ENCODE measurements around the gene ZNF418.
"Not testable (repeated sequence)": the region's sequence is repeated elsewhere in the genome, so short reads cannot be mapped to it uniquely, and the experiment has no call there.

The ZNF418 gene

GRCh38 chr19:57934820-57935665 is at the start of gene ZNF418:
Gene ZNF418, minus strand, starts transcription at chr19:57935402. Its CDS starts 1,580 bp downstream, at chr19:57933822.
- FAIRE-seq, result no peak

DNA sequence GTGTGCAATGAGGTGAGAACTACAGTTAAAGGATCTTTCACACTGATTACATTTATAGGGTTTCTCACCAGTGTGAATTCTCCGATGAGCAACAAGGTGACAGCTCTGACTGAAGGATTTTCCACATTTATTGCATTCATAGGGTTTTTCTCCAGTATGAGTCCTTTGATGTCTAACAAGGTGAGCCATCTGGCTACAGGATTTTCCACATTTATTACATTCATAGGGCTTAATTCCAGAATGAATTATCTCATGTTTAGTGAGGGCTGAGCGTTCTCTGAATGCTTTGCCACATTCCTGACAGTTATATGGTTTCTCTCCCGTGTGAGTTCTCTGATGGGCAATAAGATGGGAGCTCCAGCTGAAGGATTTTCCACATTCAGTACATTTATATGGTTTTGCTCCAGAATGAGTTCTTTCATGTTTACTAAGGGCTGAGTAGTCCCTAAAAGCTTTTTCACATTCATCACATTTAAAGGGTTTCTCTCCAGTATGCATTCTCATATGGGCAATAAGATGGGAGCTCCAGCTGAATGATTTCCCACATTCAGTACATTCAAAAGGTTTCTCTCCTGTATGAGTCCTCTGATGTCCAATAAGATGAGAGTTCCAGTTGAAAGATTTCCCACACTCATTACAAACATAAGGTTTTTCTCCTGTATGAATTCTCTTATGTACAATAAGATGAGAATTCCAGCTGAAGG is 43.5 kb upstream of the ZNF418 start:
- FAIRE-seq, result no peak

GRCh38 chr19:57974434-57974833 is 39.2 kb upstream of the ZNF418 start, which contains the start of gene C19orf18:
Gene C19orf18, minus strand, starts transcription at chr19:57974534. Its CDS starts 102 bp downstream, at chr19:57974432.
- FAIRE-seq, result no peak

DNA sequence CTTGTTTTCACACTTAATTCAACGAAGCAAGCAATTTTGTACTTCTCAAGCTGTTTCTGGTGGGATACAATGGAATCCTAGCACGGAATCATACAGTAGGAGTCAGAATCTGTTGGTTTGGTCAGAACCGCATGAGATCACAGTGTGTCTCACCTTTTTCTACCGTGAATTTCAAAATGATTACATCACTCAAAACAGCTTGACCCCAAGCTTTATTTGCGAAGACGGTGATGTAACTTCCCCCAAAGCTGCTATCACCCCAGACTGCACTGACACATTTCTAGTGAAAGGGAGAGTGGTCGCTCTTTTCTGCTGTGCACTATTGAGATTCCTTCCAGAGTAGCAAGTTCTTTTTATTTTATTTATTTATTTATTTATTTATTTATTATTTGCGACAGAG is 29.6 kb upstream of the ZNF418 start:
- FAIRE-seq, result no peak

- no peak for FAIRE-seq
These were observed 26.6 kb upstream of the ZNF418 start for GRCh38 chr19:57961785-57962184.

DNA sequence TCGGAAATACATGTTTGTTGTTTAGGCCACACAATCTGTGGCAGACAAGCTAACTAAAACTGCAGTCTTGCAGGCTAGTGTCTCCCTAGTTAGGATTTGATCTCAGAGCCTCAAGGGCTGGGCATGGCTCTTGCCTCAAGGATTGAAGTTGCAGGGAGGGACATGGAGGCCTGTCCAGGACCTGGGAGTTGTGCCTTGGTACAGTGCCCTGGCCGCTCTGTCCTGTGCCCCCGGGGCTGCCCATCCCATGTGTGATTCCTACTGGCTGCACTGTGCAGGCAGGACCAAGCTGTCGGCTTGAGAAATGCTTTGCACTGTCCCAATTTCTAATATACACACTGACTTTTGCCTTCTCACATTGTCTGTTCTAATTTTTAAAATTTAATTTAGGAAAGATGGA is 19.8 kb upstream of the ZNF418 start:
- FAIRE-seq, result no peak

GRCh38 chr19:57949702-57950101 is 14.5 kb upstream of the ZNF418 start:
- no peak for FAIRE-seq

GRCh38 chr19:57949296-57949695 is 14.1 kb upstream of the ZNF418 start:
- no peak for FAIRE-seq

DNA sequence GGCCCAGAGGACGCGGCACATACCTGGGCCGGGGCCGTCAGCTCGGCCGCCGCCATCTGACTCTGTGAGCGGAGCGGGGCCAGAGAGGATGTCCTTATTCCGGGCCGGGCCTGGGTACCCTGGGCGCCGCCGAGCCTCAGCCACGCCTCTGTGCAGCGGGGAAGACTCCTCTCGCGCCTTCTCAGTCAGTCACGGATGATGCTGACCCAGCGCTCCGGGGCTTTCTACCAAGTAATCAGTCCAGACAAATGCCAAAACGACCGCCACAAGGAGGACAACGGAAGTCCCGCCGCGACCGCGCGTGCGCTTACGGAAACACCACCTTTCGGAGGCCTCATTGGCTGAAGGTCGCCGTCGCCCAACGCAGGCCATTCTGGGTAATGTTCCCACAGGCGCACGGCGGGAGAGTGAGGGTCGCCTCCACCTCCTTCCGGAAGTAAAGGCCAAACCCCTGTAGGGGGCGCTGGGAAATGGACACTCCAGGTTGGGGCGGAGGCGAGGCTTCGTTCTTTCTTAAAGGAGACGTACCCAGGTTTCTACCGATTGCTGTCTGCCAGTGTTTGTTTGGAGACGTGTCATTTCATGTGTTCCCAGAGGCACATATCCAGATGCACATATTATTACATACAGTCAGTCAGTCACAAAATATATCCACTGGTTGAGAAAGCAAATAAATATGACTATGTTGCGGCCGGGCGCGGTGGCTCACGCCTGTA is 12.4 kb upstream of the ZNF418 start, which contains the start of gene ZNF256:
Gene ZNF256, minus strand, starts transcription at position 288 of the 716 bp plus-strand sequence. Its CDS starts 232 bp downstream, at position 56.
- FAIRE-seq, result peak; percentile 96

DNA sequence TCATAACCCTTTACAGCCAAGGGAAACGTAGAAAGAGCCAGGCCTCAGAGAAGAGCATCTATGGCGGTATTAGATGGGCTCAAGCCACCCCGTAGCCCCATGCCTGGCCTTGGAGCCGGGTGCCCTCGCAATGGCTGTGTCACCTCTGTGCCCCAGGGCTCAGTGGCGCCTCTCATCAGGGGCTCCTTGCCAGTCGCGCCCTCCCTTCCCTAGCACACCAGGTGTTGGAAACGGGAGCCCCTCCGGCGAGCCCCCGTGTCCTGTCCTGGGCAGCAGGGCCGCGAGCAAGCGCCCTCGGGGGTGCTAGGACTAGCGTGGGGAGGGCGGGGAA is 11.9 kb upstream of the ZNF418 start:
- FAIRE-seq, result no peak

GRCh38 chr19:57946316-57946715 is 11.1 kb upstream of the ZNF418 start:
- FAIRE-seq, result no peak

- FAIRE-seq, result no peak
These were observed 6.4 kb upstream of the ZNF418 start for GRCh38 chr19:57941593-57941992.

DNA sequence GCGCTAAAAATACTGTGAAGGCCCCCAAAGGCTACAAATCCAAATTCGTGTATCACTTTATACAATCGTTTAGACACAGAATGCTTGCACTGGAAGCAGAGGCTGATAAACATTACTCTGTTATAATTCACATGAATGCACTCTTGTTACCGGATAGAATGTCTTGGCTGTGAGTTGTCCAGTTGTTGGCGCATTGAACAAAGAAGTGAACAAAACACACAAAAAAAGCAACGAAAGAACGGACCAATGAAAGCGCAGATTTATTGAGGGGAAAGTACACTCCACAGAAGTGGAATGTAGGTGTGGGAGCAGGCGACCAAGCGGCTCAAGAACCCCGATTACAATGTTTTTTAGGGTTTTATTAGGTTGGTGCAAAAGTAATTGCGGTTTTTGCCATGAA is 529 bp upstream of the ZNF418 start:
- no peak for FAIRE-seq

GRCh38 chr19:57927587-57927986 is 7.6 kb downstream of the ZNF418 start:
- no peak for FAIRE-seq

- FAIRE-seq, result peak; percentile 96
These were observed 18.8 kb downstream of the ZNF418 start, which contains the start of gene ZNF417 for GRCh38 chr19:57916168-57916995. Gene ZNF417, minus strand, starts transcription at chr19:57916592. Its CDS starts 181 bp downstream, at chr19:57916411.

DNA sequence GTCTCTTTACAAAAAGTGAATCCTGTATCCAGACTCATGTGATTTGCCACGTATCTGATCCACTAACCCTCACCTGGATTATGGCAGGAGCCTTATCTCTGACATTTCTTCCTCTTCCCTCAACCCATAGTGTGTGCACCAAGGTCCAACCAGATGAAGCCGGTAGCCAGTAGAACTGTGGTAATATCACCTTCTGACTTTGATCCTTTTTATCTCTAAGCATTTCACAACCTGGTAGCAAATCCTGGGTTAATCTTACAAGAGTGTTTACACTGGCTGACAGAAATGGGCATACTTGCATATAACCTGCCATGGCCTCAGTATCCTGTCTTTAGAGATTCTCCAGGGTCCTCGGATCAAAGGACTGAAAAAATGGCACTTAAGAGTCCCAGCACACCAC is 20.7 kb downstream of the ZNF418 start:
- FAIRE-seq, result no peak

GRCh38 chr19:57907394-57907793 is 27.8 kb downstream of the ZNF418 start:
- FAIRE-seq, result no peak

GRCh38 chr19:57905258-57905657 is 29.9 kb downstream of the ZNF418 start:
- FAIRE-seq, result no peak

- no peak for FAIRE-seq
These were observed 31.5 kb downstream of the ZNF418 start for GRCh38 chr19:57903618-57904184.

GRCh38 chr19:57900311-57900710 is 34.9 kb downstream of the ZNF418 start:
- FAIRE-seq, result no peak

- FAIRE-seq, result not testable (repeated sequence)
These were observed 44.5 kb downstream of the ZNF418 start for GRCh38 chr19:57890706-57891105.

Measured in endometrium (tissue), 2 donors.